Loucy (cell line): ENCODE results near the gene ADAMTS16.

Experiments
- H2AFZ ChIP-seq: fragments of 200-600 bp; sonication (generic); 2 replicates; pipeline ENCODE4 v1.6.0; 2016; ENCODE audit warnings: antibody characterized with exemption, mild to moderate bottlenecking, low read length, moderate library complexity
- H3F3A ChIP-seq: fragments of 200-600 bp; 2 replicates; pipeline ENCODE4 v1.6.0; 2016; ENCODE audit warnings: antibody characterized with exemption, low read depth, mild to moderate bottlenecking
- H3K27me3 ChIP-seq: fragments of 200-600 bp; sonication (generic); 2 replicates; pipeline ENCODE4 v1.6.1; 2014; ENCODE audit warnings: low read length, mild to moderate bottlenecking; ENCODE audit not compliant: insufficient read depth, poor library complexity, severe bottlenecking
- H3K36me3 ChIP-seq: fragments of 200-600 bp; sonication (generic); 2 replicates; pipeline ENCODE4 v1.6.1; 2016; ENCODE audit warnings: low read length; ENCODE audit not compliant: insufficient read depth
- H3K4me1 ChIP-seq: fragments of 200-600 bp; sonication (generic); 2 replicates; pipeline ENCODE4 v1.5.1; 2014; ENCODE audit warnings: low read length, mild to moderate bottlenecking; ENCODE audit not compliant: insufficient read depth, poor library complexity, severe bottlenecking
- H3K4me2 ChIP-seq: fragments of 200-600 bp; sonication (generic); 2 replicates; pipeline ENCODE4 v1.6.0; 2014; ENCODE audit warnings: antibody characterized with exemption, low read length, low read depth, mild to moderate bottlenecking; ENCODE audit not compliant: poor library complexity, severe bottlenecking
- H3K4me3 ChIP-seq: fragments of 200-600 bp; sonication (generic); 2 replicates; pipeline ENCODE4 v1.5.1; 2014; ENCODE audit warnings: low read length, mild to moderate bottlenecking, mixed read lengths; ENCODE audit not compliant: poor library complexity, severe bottlenecking
- H3K79me2 ChIP-seq: fragments of 200-600 bp; sonication (generic); 2 replicates; pipeline ENCODE4 v1.6.1; 2014; ENCODE audit warnings: low read length; ENCODE audit not compliant: insufficient read depth
- H3K9ac ChIP-seq: fragments of 200-600 bp; sonication (generic); 2 replicates; pipeline ENCODE4 v1.6.0; 2014; ENCODE audit warnings: mild to moderate bottlenecking, low read depth, low read length, moderate library complexity; ENCODE audit not compliant: poor library complexity, severe bottlenecking
- H3K9me2 ChIP-seq: fragments of 200-600 bp; sonication (generic); replicated peaks from 2 replicates; pipeline ENCODE4 v1.6.1; 2016; ENCODE audit warnings: low read depth, low read length, mixed read lengths
- H3K9me3 ChIP-seq: fragments of 200-600 bp; sonication (generic); 2 replicates; pipeline ENCODE4 v1.6.1; 2014; ENCODE audit warnings: mild to moderate bottlenecking, antibody characterized with exemption, low read length, low read depth; ENCODE audit not compliant: insufficient read depth
- H4K20me1 ChIP-seq: fragments of 200-600 bp; sonication (generic); 2 replicates; pipeline ENCODE4 v1.6.0; 2014; ENCODE audit warnings: antibody characterized with exemption, low read length, mild to moderate bottlenecking; ENCODE audit not compliant: insufficient read depth, poor library complexity, severe bottlenecking
- CTCF ChIP-seq: fragments of 200-600 bp; sonication (generic); conservative IDR thresholded peaks from 2 replicates; pipeline ENCODE4 v1.5.1; 2014; ENCODE audit warnings: mild to moderate bottlenecking, antibody characterized with exemption, low read length
- EZH2phosphoT487 ChIP-seq: fragments of 200-600 bp; IDR thresholded peaks from 2 replicates; pipeline ENCODE4 v1.6.1; 2018; ENCODE audit warnings: antibody characterized with exemption, mild to moderate bottlenecking, moderate library complexity, borderline replicate concordance

ADAMTS16 gene

GRCh38 chr5:5295351-5295750 lies 155.2 kb downstream of the ADAMTS16 start:
- Histone ChIP-seq H3K4me2 (no peak overlapping the region), H3K4me1 (no peaks in the 10 kb centered on the region), H3K79me2 (no peaks in the 10 kb centered on the region), H3K9me3 (peaks cover 10% of the 10 kb centered on the region; the same call in 1 of the 2 replicates), H3K9ac (no peak overlapping the region), H3K27me3 (no peaks in the 10 kb centered on the region), H3K4me3 (no peak overlapping the region), H3F3A (no peaks in the 10 kb centered on the region), H4K20me1 (no peaks in the 10 kb centered on the region), H3K36me3 (no peaks in the 10 kb centered on the region), H3K9me2 (no peaks in the 10 kb centered on the region), H2AFZ (no peak overlapping the region)
- no peak for TF ChIP-seq CTCF
- TF ChIP-seq EZH2phosphoT487 = no peak

DNA sequence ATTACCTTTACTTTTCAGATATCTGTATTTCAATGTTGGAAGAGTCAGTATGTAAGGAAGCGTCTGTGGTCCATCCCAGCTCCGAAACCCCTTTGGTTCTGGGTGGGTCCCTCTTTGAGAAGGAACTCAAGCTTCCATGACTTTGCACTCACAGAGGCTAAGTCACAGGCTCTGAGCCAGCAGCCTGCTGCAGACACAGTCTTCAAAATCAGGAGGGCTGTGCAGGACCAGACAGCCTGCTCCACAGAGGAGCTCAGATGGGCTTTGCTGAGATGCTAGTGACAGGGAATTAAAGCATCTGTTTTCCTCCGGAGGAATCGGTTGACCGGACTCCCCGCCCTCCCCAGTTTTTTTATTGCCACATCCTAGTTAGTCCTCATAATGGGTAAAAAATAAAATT lies 155.9 kb downstream of the ADAMTS16 start:
- peaks cover 10% of the 10 kb centered on the region; the same call in 1 of the 2 replicates for H3K9me3 ChIP-seq
- H3K4me1 ChIP-seq = no peaks in the 10 kb centered on the region

DNA sequence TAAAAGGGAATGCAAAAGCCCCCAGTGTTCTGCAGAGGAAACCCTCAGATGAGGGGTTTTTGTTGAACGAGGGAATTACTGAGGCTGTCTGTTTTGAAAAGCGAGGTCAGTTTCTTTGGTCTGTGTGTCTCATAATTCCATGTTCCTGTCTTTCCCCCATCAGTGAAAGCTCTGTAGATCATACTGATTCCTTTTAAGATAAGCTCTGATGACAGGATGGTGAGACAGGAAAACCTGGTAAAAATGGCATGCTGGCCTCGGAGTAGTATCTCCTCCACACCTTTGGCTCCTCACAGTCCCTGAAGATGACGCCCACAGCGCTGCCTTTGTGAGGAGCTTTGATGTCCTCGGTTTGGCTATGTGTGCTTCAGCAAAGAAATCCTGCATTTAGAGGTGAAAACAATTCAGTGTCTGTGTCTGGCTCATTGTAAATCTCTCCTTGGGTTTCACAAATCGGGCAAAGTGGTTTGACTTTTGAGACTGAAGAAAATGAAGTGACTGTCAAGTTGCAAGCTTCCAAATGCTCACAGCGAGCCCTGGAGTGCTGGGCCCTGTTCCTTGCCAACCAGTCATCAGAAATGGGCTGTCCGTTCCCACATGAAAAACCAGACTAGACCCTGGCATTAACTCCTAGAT lies 157.4 kb downstream of the ADAMTS16 start:
- no peak for TF ChIP-seq EZH2phosphoT487
- TF ChIP-seq CTCF = no peak
- H3K9me2 ChIP-seq = no peaks in the 10 kb centered on the region

More for the DNA sequence above, 155.9 kb downstream of the ADAMTS16 start:
- Histone ChIP-seq H3K4me3 (no peak overlapping the region), H3F3A (no peaks in the 10 kb centered on the region), H2AFZ (no peak overlapping the region), H3K79me2 (no peaks in the 10 kb centered on the region), H3K36me3 (no peaks in the 10 kb centered on the region), H4K20me1 (no peaks in the 10 kb centered on the region), H3K27me3 (no peaks in the 10 kb centered on the region), H3K4me2 (no peak overlapping the region), H3K9me2 (no peaks in the 10 kb centered on the region), H3K9ac (no peak overlapping the region)
- no peak for TF ChIP-seq EZH2phosphoT487
- no peak for TF ChIP-seq CTCF

More for the DNA sequence above, 157.4 kb downstream of the ADAMTS16 start:
- no peak overlapping the region for H2AFZ ChIP-seq
- H3F3A ChIP-seq = no peaks in the 10 kb centered on the region
- peaks cover 10% of the 10 kb centered on the region; the same call in 1 of the 2 replicates for H3K9me3 ChIP-seq
- H3K27me3 ChIP-seq = no peaks in the 10 kb centered on the region
- no peak overlapping the region for H3K4me2 ChIP-seq
- no peak overlapping the region for H3K9ac ChIP-seq
- H3K79me2 ChIP-seq = no peaks in the 10 kb centered on the region
- H3K36me3 ChIP-seq = no peaks in the 10 kb centered on the region
- H3K4me1 ChIP-seq = no peaks in the 10 kb centered on the region
- H3K4me3 ChIP-seq = no peak overlapping the region
- no peaks in the 10 kb centered on the region for H4K20me1 ChIP-seq
